GM23338 (cell line): ENCODE data around the gene RGSL1. TPM values are rescaled to one million over a fixed set of nuclear protein-coding genes. Genes with fewer than 3 reads are reported as not detected.

Experiments used
- ATAC-seq: fragments of 200-7000 bp; cut with Tn5 transposase; 3 replicates; pipeline ENCODE4 v1.9.1; 2020
- DNase-seq: peaks from one replicate; pipeline ENCODE4 v3.0.0-alpha.2; 2015; ENCODE audit warnings: low spot score
- H2AFZ ChIP-seq: fragments of 200-600 bp; sonication (generic); 2 replicates; pipeline ENCODE4 v1.8.0; 2016; ENCODE audit warnings: antibody characterized with exemption, mild to moderate bottlenecking, moderate library complexity
- H3F3A ChIP-seq: fragments of 200-600 bp; sonication (generic); replicated peaks from 2 replicates; pipeline ENCODE4 v1.8.0; 2017; ENCODE audit warnings: antibody characterized with exemption, mixed run types, low read depth
- H3K27ac ChIP-seq: fragments of 200-600 bp; sonication (generic); 2 replicates; pipeline ENCODE4 v1.6.1; 2016; ENCODE audit warnings: low read depth
- H3K27me3 ChIP-seq: fragments of 200-600 bp; sonication (generic); 2 replicates; pipeline ENCODE4 v1.8.0; 2016; ENCODE audit warnings: mild to moderate bottlenecking, mixed run types, moderate library complexity; ENCODE audit not compliant: insufficient read depth
- H3K36me3 ChIP-seq: fragments of 200-600 bp; sonication (generic); 2 replicates; pipeline ENCODE4 v1.8.0; 2016; ENCODE audit warnings: mild to moderate bottlenecking; ENCODE audit not compliant: insufficient read depth
- H3K4me1 ChIP-seq: fragments of 200-600 bp; sonication (generic); 2 replicates; pipeline ENCODE4 v1.8.0; 2016; ENCODE audit warnings: mild to moderate bottlenecking, moderate library complexity; ENCODE audit not compliant: insufficient read depth
- H3K4me2 ChIP-seq: fragments of 200-600 bp; sonication (generic); 2 replicates; pipeline ENCODE4 v1.7.1; 2017; ENCODE audit warnings: mixed run types
- H3K4me3 ChIP-seq: fragments of 200-600 bp; sonication (generic); 2 replicates; pipeline ENCODE4 v1.6.1; 2016; ENCODE audit warnings: mixed run types
- H3K79me2 ChIP-seq: fragments of 200-600 bp; sonication (generic); replicated peaks from 2 replicates; pipeline ENCODE4 v1.8.0; 2017; ENCODE audit warnings: mild to moderate bottlenecking; ENCODE audit not compliant: insufficient read depth
- H3K9me2 ChIP-seq: fragments of 200-600 bp; sonication (generic); 2 replicates; pipeline ENCODE4 v1.8.0; 2017; ENCODE audit not compliant: insufficient read depth
- H4K20me1 ChIP-seq: fragments of 200-600 bp; sonication (generic); replicated peaks from 2 replicates; pipeline ENCODE4 v1.8.0; 2017; ENCODE audit warnings: mild to moderate bottlenecking; ENCODE audit not compliant: insufficient read depth
- H3K27ac Mint-ChIP-seq: 2 replicates; pipeline ENCODE4 v1.8.0; 2020; ENCODE audit warnings: inconsistent platforms, mild to moderate bottlenecking, moderate library complexity, mixed read lengths
- H3K27me3 Mint-ChIP-seq: 3 replicates; pipeline ENCODE4 v1.8.0; 2022; ENCODE audit warnings: low read depth, mild to moderate bottlenecking, moderate library complexity, mixed read lengths, inconsistent platforms; ENCODE audit not compliant: insufficient read depth, poor library complexity
- H3K36me3 Mint-ChIP-seq: 3 replicates; pipeline ENCODE4 v1.8.0; 2021; ENCODE audit warnings: low read depth, mild to moderate bottlenecking, inconsistent platforms, moderate library complexity, mixed read lengths
- H3K4me1 Mint-ChIP-seq: 3 replicates; pipeline ENCODE4 v1.8.0; 2020; ENCODE audit warnings: mild to moderate bottlenecking, inconsistent platforms, mixed read lengths
- H3K4me3 Mint-ChIP-seq: 3 replicates; pipeline ENCODE4 v1.8.0; 2021; ENCODE audit warnings: moderate library complexity, mild to moderate bottlenecking, inconsistent platforms, mixed read lengths
- H3K9me3 Mint-ChIP-seq: 3 replicates; pipeline ENCODE4 v1.8.0; 2020; ENCODE audit warnings: moderate library complexity, mild to moderate bottlenecking, inconsistent platforms, mixed read lengths
- CTCF ChIP-seq, 2 experiments: fragments of 200-600 bp in 1 of 2; sonication (generic) in 1 of 2; conservative IDR thresholded peaks; 2 replicates each; pipeline versions ENCODE4 v1.5.1 to v1.6.1; 2016 to 2017; ENCODE audit warnings: antibody characterized with exemption in 2 of 2, low read depth in 2 of 2, mild to moderate bottlenecking in 2 of 2, moderate library complexity in 1 of 2
- ETS1 ChIP-seq: IDR thresholded peaks from 2 replicates; pipeline ENCODE4 v1.6.1; 2016; ENCODE audit warnings: antibody characterized with exemption
- EZH2 ChIP-seq: fragments of 200-600 bp; sonication (generic); IDR thresholded peaks from one replicate; pipeline ENCODE4 v1.8.0; 2017; ENCODE audit warnings: antibody characterized with exemption, mild to moderate bottlenecking, low read depth; ENCODE audit not compliant: unreplicated experiment
- JUNB ChIP-seq: IDR thresholded peaks from one replicate; pipeline ENCODE4 v1.6.1; 2016; ENCODE audit warnings: antibody characterized with exemption; ENCODE audit not compliant: unreplicated experiment
- POLR2AphosphoS5 ChIP-seq: IDR thresholded peaks from 2 replicates; pipeline ENCODE4 v1.6.1; 2016; ENCODE audit warnings: antibody characterized with exemption, low read depth
- REST ChIP-seq: IDR thresholded peaks from one replicate; pipeline ENCODE4 v1.6.1; 2018; ENCODE audit warnings: antibody characterized with exemption; ENCODE audit not compliant: unreplicated experiment
- ZNF331 ChIP-seq: fragments of 250-450 bp; sonication (Bioruptor Pico); IDR thresholded peaks from 2 replicates; pipeline ENCODE4 v1.5.0; 2020; ENCODE audit warnings: low read depth, mild to moderate bottlenecking, moderate library complexity
- polyA plus RNA-seq: library from polyadenylated mRNA; unstranded; fragments of >200 nt; fragmentation: Nextera tagmentation; extraction: Ambion mirVana; gene quantifications from 2 replicates; pipeline ENCODE4 v1.2.1, GENCODE V29; 2016
- total RNA-seq: library from RNA; depleted of rRNA; stranded (reverse); fragments of >200 nt; shearing (Covaris generic); gene quantifications from 2 replicates; pipeline ENCODE4 v1.2.3, GENCODE V29; 2014
- TF ChIP-seq, protein P1 (sequence below): fragments of 250-450 bp; sonication (Bioruptor Pico); IDR thresholded peaks from 2 replicates; pipeline ENCODE4 v1.5.0; 2020; ENCODE audit warnings: mild to moderate bottlenecking, moderate library complexity

RGSL1 gene
- total and polyA plus RNA-seq, 2 experiments from 2014 or later = not detected

DNA sequence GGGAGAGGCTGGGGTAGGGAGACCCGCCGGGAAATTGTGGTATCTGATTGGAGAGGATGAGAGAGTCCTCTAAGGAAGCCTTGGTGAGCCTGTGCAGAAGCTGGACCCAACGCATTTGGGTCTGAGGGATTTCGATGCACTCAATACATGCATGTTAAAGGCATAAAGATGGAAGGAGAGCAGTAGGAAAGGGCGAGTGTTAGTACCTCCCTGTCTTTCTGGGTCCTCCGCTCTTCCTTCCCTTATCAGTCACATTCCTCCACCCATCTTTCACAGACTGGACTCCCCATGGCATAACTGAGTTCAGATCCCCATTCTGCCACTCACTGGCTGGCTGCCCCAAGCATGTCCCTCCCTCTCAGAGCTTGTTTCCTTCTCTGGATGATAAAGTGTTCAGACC is 147.0 kb downstream of the RGSL1 start:
- Histone ChIP-seq H3K27me3 (no peaks in the 10 kb centered on the region), H3K4me2 (no peak overlapping the region), H4K20me1 (peaks cover 6% of the 10 kb centered on the region; the same call in 1 of the 2 replicates), H3K9me2 (no peaks in the 10 kb centered on the region), H3K36me3 (peaks cover 18% of the 10 kb centered on the region), H3K4me3 (no peak overlapping the region), H3F3A (0 out of 2 replicates have a peak, but pooled peaks cover 3% of the 10 kb centered on the region), H2AFZ (no peak overlapping the region), H3K79me2 (peaks cover 5% of the 10 kb centered on the region), H3K4me1 (peaks cover 4% of the 10 kb centered on the region), H3K27ac (no peak overlapping the region)
- DNase-seq (no peak), ATAC-seq (no peak)
- Mint-ChIP-seq H3K4me1 (peaks cover 4% of the 10 kb centered on the region), H3K27me3 (no peaks in the 10 kb centered on the region), H3K27ac (no peak overlapping the region), H3K36me3 (no peaks in the 10 kb centered on the region), H3K9me3 (no peaks in the 10 kb centered on the region), H3K4me3 (no peak overlapping the region)
- no peak for TF ChIP-seq ZNF331 (CRISPR knock-in tag)
- TF ChIP-seq CTCF (conservative IDR thresholded peaks at IDR 0.05; ENCODE audit: low read depth in 2 of 2) = no peak
- TF ChIP-seq JUNB = no peak
- TF ChIP-seq, protein P1, sequence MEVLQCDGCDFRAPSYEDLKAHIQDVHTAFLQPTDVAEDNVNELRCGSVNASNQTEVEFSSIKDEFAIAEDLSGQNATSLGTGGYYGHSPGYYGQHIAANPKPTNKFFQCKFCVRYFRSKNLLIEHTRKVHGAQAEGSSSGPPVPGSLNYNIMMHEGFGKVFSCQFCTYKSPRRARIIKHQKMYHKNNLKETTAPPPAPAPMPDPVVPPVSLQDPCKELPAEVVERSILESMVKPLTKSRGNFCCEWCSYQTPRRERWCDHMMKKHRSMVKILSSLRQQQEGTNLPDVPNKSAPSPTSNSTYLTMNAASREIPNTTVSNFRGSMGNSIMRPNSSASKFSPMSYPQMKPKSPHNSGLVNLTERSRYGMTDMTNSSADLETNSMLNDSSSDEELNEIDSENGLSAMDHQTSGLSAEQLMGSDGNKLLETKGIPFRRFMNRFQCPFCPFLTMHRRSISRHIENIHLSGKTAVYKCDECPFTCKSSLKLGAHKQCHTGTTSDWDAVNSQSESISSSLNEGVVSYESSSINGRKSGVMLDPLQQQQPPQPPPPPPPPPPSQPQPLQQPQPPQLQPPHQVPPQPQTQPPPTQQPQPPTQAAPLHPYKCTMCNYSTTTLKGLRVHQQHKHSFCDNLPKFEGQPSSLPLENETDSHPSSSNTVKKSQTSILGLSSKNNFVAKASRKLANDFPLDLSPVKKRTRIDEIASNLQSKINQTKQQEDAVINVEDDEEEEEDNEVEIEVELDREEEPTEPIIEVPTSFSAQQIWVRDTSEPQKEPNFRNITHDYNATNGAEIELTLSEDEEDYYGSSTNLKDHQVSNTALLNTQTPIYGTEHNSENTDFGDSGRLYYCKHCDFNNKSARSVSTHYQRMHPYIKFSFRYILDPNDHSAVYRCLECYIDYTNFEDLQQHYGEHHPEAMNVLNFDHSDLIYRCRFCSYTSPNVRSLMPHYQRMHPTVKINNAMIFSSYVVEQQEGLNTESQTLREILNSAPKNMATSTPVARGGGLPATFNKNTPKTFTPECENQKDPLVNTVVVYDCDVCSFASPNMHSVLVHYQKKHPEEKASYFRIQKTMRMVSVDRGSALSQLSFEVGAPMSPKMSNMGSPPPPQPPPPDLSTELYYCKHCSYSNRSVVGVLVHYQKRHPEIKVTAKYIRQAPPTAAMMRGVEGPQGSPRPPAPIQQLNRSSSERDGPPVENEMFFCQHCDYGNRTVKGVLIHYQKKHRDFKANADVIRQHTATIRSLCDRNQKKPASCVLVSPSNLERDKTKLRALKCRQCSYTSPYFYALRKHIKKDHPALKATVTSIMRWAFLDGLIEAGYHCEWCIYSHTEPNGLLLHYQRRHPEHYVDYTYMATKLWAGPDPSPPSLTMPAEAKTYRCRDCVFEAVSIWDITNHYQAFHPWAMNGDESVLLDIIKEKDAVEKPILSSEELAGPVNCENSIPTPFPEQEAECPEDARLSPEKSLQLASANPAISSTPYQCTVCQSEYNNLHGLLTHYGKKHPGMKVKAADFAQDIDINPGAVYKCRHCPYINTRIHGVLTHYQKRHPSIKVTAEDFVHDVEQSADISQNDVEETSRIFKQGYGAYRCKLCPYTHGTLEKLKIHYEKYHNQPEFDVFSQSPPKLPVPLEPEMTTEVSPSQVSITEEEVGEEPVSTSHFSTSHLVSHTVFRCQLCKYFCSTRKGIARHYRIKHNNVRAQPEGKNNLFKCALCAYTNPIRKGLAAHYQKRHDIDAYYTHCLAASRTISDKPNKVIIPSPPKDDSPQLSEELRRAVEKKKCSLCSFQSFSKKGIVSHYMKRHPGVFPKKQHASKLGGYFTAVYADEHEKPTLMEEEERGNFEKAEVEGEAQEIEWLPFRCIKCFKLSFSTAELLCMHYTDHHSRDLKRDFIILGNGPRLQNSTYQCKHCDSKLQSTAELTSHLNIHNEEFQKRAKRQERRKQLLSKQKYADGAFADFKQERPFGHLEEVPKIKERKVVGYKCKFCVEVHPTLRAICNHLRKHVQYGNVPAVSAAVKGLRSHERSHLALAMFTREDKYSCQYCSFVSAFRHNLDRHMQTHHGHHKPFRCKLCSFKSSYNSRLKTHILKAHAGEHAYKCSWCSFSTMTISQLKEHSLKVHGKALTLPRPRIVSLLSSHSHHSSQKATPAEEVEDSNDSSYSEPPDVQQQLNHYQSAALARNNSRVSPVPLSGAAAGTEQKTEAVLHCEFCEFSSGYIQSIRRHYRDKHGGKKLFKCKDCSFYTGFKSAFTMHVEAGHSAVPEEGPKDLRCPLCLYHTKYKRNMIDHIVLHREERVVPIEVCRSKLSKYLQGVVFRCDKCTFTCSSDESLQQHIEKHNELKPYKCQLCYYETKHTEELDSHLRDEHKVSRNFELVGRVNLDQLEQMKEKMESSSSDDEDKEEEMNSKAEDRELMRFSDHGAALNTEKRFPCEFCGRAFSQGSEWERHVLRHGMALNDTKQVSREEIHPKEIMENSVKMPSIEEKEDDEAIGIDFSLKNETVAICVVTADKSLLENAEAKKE = no peak
- TF ChIP-seq POLR2AphosphoS5 = no peak
- TF ChIP-seq EZH2 = no peak
- TF ChIP-seq ETS1 = no peak
- no peak for TF ChIP-seq REST
